ACHN (cell line): ENCODE data around the gene CLEC20A.
"Not testable (repeated sequence)": the region's sequence is repeated elsewhere in the genome, so short reads cannot be mapped to it uniquely, and the experiment has no call there.

Experiments used
- DNase-seq: peaks from one replicate; pipeline ENCODE4 v3.0.0-alpha.2; 2015
- in situ Hi-C: cut with HindIII; loops from 2 replicates; pipeline ENCODE4 v1.10.0; 2017; ENCODE audit warnings: low sequenced_read_pairs, low pct_ligation_motif_present, low pct_unique_long_range_greater_than_20kb

CLEC20A gene

DNA sequence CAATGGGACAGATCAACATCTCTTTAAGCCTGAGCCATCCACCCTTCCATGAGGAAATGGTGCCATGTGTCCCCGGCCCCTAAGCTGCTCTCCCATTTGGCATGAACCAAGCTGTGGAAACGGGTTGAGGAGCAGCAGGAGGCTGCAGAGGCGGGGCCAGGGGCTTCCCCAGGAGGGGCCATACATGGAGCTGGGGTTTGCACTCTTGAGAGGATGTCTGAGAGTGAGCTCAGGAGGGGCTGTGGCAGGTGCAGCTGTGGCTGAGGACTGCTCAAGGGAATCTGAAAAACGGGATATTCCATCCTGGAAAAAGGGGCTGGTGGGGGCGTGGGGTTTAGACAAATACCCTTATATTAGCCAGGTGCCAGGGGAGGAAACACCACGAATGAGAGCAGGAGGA lies 7.1 kb upstream of the CLEC20A start:
- no peak for DNase-seq
- in situ Hi-C loops, result no loop called here

DNA sequence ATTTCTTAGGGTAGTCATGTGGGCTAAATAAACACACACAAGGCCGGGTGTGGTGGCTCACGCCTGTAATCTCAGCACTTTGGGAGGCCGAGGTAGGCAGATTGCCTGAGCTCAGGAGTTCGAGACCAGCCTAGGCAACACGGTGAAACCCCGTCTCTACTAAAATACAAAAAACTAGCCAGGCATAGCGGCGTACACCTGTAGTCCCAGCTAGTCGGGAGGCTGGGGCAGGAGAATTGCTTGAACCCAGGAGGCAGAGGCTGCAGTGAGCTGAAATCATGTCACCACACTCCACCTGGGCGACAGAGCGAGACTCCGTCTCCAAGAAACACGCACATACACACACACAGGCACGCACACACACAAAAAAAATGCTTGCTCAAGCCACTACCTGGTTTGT lies 6.6 kb upstream of the CLEC20A start:
- DNase-seq, in situ Hi-C loops: not testable (repeated sequence)

DNA sequence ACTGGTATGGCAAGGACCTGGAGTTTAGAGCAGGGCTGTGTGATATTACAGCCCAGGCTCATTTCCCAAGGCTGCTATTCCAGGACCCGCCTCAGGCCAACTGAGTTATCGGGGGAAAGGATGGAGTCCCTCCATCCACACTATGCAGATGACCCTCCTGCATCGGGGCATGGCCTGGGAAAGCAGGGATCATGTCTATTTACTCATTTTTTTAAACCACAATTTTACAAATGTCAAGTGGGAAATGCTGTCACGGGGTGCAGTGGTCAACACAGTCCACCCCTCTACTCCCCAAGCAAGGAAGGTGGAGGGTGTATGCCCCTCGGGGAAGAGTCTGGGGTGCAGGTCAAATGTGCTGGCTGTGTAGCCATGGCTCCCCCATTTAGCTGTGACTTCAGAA lies 6.1 kb upstream of the CLEC20A start:
- in situ Hi-C loops, result no loop called here
- no peak for DNase-seq

DNA sequence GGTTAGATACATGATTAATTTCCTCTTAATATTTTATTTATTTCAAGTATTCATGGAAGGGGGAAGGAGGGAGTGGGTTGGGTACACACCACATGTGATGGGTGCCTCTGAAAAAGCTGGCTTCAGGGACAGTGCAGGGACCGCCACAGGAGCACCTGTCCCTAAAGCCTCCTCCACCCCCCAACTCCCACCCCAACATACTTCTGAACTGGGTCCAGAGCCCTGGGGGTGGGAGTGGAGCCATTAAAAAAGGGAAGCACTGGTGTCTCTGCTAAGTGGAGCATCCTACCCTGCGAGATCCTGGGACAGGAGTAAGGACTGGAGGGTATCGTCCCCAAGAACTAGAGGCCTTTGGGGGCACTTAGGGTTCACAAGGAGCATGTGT lies 5.6 kb upstream of the CLEC20A start:
- in situ Hi-C loops, result no loop called here
- DNase-seq, result no peak

DNA sequence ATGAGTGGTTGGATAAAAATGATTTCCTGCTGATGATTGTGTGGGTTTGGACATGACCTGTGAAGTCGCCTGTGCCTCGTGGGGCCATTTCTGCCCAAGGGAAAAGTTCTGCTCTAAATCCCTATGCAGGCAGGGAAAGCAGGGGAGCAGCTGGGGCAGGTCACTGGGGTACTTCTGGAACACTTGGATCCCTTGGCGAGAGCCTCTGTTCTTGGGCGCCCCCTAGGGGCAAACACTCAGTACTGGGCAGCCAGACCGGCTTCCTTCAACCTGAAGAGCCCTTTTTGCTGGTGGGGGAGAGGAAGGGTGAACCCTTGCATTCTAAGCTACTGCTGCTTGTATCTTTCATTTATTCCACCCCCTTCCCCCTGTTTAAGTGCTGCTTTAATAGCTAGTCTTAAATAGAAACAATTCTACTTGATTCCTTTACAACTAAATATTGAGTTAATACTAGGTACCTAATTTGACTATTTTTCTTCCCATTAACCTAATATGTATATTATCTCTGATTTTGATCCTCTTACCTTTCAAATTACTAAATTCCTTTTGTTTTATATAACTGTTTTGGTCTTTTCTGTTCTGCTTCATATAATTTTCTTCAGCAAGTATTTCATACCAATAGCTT lies 5.1 kb upstream of the CLEC20A start:
- in situ Hi-C loops, result no loop called here
- DNase-seq, result peak; percentile 78

DNA sequence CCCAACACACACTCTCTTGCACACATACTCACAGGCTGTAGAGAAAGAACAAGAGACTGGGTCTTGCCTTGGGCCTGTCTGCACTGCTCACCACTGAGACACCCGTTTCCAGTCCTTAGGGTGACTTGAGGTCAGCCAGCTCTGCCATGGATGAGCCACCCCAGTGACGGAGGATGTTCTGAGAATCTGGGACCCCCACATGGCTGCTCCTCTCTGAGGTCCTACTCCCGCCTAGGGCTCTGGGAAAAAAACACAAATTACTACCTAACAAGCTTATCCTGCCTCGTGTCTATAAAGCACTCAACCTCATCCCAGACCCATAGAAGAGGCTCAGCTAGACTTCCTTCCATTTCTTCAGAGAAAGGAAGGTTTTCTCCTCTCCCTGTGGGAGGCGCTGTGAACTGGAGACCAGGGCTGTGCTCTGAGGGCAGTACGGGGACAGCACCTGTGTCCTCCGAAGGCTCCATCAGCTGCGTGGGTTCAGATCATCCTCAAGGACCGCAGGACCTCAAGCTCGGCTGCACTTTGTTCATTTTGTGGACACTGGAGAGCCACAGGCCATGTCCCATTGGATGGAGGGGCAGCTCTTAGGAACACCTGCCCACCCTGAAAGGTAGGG lies 4.3 kb upstream of the CLEC20A start:
- no peak for DNase-seq
- in situ Hi-C loops, result no loop called here

DNA sequence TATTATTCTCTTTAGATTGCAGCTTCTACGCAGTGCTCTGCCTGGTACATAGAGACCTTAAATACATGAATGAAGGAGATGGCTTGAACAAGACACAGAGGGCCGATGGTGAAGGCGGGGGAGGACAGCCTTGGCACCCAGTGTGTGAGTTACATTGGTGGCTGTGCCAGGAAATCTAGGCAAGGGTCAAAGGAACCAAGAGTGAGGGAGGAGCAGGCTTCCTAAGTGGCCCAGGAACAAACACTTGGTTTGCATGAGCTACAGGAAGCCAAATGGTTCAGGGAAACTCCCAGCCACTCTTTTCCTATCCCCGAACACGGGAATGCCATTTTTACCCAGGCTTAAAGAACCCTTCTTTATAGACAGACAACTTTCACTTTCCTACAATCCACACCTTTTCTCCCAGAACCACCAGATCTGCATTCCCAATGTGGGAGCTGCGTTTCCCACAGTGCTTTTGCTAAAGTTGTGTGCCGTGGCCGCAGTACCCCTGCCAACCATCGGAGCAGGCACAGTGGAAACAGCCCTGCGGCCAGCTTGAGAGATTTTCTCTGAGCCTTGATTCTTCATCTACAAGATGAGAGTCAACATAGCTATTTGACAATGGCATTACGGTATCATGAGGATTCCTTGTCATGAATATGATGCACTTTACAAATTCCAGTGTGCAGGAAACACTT lies 3.5 kb upstream of the CLEC20A start:
- in situ Hi-C loops, result no loop called here
- peak; percentile 16 for DNase-seq

DNA sequence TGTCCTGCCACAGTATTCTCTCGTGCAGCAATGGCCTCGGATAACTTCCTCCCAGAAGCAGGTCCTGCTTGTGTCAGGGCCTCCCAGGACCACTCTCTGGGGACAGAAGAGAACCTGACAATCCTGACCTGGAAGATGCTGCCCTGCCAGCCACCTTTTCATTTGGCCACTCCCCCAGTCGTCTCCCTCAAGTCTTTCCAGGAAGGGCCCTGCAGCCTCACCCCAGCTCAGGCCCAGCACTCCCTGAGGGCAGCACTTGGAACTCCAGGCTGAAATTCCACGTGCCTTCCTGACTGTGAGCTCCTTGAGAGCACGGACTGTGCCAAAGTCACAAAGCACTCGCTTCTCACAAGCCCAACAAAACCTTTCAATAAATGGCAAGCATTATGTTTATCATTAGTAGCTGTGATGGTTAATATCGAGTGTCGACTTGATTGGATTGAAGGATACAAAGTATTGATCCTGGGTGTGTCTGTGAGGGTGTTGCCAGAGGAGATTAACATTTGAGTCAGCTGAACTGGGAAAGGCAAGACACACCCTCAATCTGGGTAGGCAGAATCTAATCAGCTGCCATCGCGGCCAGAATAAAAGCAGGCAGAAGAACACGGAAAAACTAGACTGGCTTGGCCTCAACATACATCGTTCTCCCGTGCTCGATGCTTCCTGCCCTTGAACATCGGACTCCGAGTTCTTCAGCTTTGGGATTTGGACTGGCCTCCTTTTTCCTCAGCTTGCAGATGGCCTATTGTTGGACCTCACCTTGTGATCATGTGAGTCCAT lies 2.3 kb upstream of the CLEC20A start:
- in situ Hi-C loops, result no loop called here
- DNase-seq, result no peak

DNA sequence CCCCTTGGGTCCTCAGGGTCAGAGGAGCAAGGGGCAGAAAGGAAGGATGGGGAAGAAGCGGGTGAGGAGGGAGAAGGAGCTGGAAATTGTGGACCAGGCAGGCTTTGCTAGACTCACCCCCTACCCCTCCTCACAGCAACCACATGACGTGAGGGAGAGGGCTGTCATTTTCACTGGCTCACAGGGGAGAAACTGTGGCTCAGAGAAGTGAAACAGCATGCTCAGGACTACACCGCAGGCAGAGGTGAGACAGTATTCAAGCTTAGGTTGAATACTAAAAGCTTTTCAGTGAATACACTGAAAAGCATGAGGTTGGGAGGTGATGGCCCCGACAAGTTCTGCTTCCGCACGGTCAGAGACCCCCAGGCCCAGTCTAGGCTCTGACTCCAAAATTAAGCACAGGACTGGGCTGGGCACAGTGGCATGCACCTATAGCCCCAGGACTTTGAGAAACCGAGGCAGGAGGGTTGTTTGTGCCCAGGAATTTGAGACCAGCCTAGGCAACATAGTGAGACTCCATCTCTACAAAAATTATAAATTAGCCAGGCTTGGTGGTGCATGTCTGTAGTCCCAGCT lies 1.2 kb upstream of the CLEC20A start:
- in situ Hi-C loops, result no loop called here
- no peak for DNase-seq

DNA sequence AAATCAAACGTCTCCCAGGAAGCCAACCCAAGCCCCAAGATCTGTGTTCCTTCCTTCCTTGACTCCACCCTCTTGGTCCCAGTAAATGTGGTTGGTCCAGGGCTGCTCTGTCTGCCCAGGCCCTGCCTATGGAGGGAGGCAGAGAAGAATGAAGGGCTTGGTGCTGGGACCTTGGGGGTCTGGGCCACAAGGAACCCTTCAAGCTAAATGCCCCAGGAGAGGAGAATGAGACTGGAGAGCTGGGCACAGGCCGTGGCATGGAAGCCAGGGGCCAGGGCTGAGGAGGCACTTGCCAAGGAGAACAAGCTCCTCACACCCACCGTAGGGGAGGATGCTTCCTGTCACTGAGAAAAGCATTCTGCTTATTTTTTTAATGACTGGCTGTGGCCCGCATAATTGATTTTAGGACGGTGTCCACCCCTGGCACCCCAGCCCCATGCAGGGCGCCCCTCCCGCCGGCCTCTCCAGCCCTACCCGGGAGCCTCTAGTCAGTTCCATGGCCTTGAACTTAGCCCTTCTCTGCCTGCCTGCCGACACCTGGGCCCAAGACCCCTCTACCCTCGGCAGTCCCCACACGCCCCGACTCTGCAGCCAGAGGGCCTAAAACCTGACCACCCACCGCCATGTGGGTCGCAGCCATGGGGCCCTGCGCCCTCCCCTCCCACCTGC lies 889 bp downstream of the CLEC20A start:
- DNase-seq, result no peak
- in situ Hi-C loops, result no loop called here

DNA sequence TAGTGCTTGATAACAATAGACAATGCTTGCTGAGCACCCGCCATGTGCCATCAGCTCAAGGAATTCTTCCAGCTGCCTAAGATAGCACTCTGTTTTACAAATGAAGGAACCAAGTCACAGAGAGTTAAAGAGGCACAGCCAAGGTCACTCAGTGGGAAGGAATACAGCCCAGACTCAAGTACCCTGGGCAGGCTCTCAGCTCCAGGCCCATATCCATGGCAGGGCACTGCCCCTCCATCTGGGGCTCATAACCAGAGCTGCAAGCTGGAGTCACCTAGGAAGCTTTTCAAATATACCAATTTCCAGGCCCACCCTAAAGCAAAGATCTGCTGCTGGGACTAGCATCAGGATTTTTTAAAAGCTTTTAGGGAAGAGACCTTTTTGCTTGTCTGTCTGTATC lies 1.6 kb downstream of the CLEC20A start:
- in situ Hi-C loops, result no loop called here
- no peak for DNase-seq

DNA sequence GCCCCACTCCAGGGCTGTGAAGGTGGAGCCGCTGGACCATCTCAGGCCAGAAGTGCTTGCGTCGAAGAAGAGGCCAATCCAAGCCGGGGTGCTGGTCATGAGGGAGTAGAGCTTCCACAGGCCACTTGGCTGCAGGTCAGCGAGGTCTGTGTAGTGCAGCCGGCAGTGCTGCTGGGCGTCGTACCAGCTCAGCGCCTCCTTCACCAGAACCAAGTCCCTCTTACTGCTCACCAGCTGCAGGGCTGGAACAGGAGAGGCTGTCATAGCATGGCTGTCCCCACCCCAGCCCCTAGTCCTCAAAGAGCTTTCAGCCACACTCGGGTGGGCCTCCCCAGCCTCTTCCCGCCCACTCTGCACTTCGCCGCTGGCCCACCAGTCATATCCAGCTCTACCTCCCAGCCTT lies 2.2 kb downstream of the CLEC20A start:
- in situ Hi-C loops, result no loop called here
- no peak for DNase-seq

DNA sequence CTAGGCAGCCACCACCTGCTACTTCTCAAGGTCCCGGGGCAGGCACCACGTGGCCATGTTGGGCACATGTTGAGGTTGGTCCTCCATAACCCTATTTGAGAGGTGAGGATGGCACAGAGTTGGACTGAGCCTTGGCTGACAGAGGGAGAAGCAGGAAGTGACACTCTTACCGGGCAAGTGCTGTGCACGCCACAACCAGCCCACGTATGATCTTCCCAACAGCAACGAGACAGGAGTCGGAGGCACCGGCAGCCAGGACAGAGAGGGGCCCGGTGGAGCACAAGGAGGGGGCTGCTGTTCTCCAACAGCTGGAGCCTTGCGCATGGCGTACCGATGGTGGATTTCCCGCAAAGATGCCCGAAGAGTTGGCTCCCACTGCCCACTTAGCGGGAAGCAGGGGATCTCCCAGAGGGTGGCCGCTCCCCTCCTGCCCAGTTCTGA lies 3.4 kb downstream of the CLEC20A start:
- in situ Hi-C loops, result no loop called here
- DNase-seq, result no peak

DNA sequence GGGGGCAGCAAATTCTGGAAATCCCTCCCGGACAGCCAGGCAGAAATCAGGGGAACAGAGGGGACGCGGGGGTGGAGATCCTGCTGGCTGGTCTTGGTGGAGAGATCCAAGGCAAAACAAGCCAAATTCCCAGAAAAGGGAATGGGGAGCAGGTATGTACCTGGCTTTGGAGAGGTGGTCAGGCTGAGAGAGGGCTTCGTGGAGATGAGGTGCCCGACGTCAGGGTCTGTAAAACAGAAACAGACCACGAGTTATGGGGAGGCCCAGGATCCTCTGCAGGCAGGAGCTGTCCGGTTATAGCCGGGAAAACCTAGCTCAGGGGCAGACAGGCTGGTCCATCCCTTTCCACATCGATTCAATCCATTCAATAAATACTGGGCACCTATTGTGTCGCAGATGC lies 4.4 kb downstream of the CLEC20A start:
- in situ Hi-C loops, result no loop called here
- DNase-seq, result no peak

DNA sequence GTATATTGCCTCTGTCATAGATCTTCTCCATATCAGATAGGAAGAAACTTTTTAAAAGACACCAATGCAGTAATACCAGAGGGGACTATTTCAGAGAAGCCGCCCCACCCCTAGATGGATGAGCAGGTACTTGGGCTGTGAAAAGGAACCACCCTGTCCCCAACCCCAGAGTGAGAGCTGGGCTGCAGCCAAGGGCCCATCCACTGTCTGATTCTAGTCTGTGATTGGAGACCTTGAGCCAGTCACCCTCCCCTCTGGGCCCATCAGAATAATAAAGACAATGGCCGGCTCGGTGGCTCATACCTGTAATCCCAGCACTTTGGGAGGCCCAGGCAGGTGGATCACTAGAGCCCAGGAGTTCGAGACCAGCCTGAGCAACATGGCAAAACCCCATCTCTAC lies 5.0 kb downstream of the CLEC20A start:
- in situ Hi-C loops, result no loop called here
- DNase-seq, result no peak

DNA sequence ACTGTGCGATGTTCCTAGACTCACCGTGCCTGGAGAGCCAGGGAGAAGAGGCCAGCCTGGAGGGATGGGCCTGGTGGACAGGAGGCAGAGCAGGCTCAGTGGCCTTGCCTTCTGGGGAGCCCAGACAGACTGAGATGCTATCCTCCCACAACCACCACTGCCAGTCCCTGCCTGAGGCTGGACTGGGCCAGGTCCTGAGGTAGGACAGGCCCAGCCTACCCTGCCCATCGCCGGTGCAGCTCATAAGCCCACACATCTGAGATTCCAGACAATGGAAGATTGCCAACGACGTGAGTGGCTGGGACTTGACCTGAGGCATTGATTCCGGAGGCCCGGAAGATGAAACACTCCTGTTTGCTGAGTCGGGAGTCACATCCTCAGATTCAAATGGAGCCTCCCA lies 5.8 kb downstream of the CLEC20A start:
- in situ Hi-C loops, result no loop called here
- no peak for DNase-seq

DNA sequence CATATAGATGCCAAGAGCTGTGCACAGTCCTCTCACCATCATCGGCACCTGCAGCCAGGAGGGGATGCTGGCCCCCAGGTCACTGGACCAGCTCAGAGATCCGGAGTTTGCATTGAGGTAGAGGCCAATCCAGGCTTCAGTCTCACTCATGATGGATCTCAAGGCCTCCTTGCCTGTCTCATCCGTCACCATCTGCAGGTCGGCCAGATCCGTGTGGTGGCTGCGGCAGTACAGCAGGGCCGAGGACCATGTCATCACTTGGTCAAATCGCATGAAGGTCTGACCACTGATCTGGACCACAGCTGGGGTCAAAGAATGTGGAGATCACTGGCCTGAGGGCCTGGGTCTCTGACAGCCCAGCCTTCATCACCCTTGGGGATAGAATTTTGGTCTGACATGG lies 6.6 kb downstream of the CLEC20A start:
- DNase-seq, result no peak
- in situ Hi-C loops, result no loop called here

DNA sequence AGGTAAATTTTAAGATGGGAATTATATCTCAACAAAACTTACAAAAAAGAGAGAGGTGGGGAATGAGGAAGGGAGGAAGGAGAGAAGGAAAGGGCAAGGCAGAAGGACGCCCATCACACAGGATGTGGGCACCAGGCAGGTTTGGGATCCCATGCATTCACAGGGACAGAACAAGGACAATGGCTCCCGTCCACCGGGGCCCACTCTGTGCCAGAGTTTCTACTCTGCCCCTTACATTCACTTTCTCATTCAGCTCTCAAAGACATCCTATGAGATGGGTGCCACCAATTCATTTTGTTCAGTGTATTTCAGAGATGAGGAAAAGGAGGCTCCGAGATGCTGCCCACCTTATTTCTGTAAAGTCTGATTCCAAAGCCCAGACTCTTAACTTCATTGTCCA lies 7.4 kb downstream of the CLEC20A start:
- in situ Hi-C loops, result no loop called here
- DNase-seq, result no peak

DNA sequence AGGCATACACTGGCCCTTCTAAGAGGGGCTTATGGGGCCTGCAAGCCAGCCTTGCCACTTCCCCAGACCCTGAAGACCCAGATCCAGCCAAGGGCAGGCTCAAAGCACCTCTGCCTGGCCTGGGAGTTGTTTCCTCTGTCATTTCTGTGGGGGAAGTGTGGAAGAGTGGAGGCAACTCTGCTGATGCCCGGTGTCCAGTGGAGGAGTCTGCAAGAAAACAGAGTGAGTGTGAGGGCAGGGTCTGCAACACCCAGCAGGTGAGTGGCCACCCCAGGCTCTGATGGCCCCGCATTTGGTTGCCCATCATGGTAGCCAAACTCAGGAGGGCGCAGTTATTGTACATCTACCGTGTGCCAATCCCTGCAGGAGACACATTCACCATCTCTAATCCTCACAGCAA lies 8.4 kb downstream of the CLEC20A start:
- no peak for DNase-seq

More for the DNA sequence above, 8.4 kb downstream of the CLEC20A start:
- in situ Hi-C loops, result no loop called here
